Type B pancreatic cell (in vitro differentiated cells): ENCODE measurements around the gene CSNK1G2. TPM values are rescaled to one million over a fixed set of nuclear protein-coding genes. Genes with fewer than 3 reads are reported as not detected.

ENCODE experiments used
- DNase-seq: peaks from one replicate; pipeline ENCODE4 v3.0.0; 2021; ENCODE audit warnings: mixed read lengths; ENCODE audit not compliant: unreplicated experiment; ENCODE audit errors: extremely low spot score
- H3K27ac Mint-ChIP-seq: 2 replicates; pipeline ENCODE4 v1.8.0; 2021; ENCODE audit warnings: mild to moderate bottlenecking, mixed read lengths
- H3K27me3 Mint-ChIP-seq: 2 replicates; pipeline ENCODE4 v1.8.0; 2021; ENCODE audit warnings: mixed read lengths
- H3K36me3 Mint-ChIP-seq: 2 replicates; pipeline ENCODE4 v1.8.0; 2021; ENCODE audit warnings: mixed read lengths
- H3K4me1 Mint-ChIP-seq: one replicate; pipeline ENCODE4 v1.8.0; 2021; ENCODE audit warnings: mixed read lengths; ENCODE audit not compliant: unreplicated experiment
- H3K4me3 Mint-ChIP-seq: 2 replicates; pipeline ENCODE4 v1.8.0; 2021; ENCODE audit warnings: mild to moderate bottlenecking, mixed read lengths
- H3K9me3 Mint-ChIP-seq: 2 replicates; pipeline ENCODE4 v1.8.0; 2021; ENCODE audit warnings: mixed read lengths
- CTCF ChIP-seq: fragments of 200-600 bp; sonication (generic); conservative IDR thresholded peaks from 2 replicates; pipeline ENCODE4 v1.5.0; 2021; ENCODE audit warnings: antibody characterized with exemption, mild to moderate bottlenecking
- total RNA-seq: library from RNA; stranded (reverse); gene quantifications from 2 replicates; pipeline ENCODE4 v1.2.1, GENCODE V29; 2021; ENCODE audit warnings: low replicate concordance

Gene CSNK1G2
- total RNA-seq, 1 donor from 2014 or later = 71.6 TPM

- DNase-seq = no peak
- TF ChIP-seq CTCF = no peak
- H3K27me3 Mint-ChIP-seq = no peaks in the 10 kb centered on the region
- no peak overlapping the region for H3K4me3 Mint-ChIP-seq
- H3K9me3 Mint-ChIP-seq = no peaks in the 10 kb centered on the region
- H3K36me3 Mint-ChIP-seq = peaks cover 4% of the 10 kb centered on the region
- H3K27ac Mint-ChIP-seq = no peak overlapping the region
- peaks cover 4% of the 10 kb centered on the region for H3K4me1 Mint-ChIP-seq
Measured at GRCh38 chr19:1913781-1914577, 27.0 kb upstream of the CSNK1G2 start.

- TF ChIP-seq CTCF = no peak
- no peak overlapping the region for H3K4me3 Mint-ChIP-seq
- peaks cover 4% of the 10 kb centered on the region for H3K4me1 Mint-ChIP-seq
- H3K27me3 Mint-ChIP-seq = no peaks in the 10 kb centered on the region
- DNase-seq = no peak
- H3K36me3 Mint-ChIP-seq = peaks cover 4% of the 10 kb centered on the region
- no peaks in the 10 kb centered on the region for H3K9me3 Mint-ChIP-seq
- H3K27ac Mint-ChIP-seq = no peak overlapping the region
Measured at GRCh38 chr19:1914826-1915341, 26.1 kb upstream of the CSNK1G2 start.

- no peaks in the 10 kb centered on the region for H3K36me3 Mint-ChIP-seq
- no peaks in the 10 kb centered on the region for H3K27me3 Mint-ChIP-seq
- peak overlapping the region; percentile 56 for H3K27ac Mint-ChIP-seq
- no peak for TF ChIP-seq CTCF
- no peaks in the 10 kb centered on the region for H3K4me1 Mint-ChIP-seq
- no peak for DNase-seq
- H3K4me3 Mint-ChIP-seq = no peak overlapping the region
- no peaks in the 10 kb centered on the region for H3K9me3 Mint-ChIP-seq
Measured at GRCh38 chr19:1917146-1917545, 23.8 kb upstream of the CSNK1G2 start.

- no peak for DNase-seq
- H3K4me3 Mint-ChIP-seq = no peak overlapping the region
- no peak for TF ChIP-seq CTCF
Measured at GRCh38 chr19:1917926-1918325, 23.0 kb upstream of the CSNK1G2 start.

GRCh38 chr19:1918975-1919374 lies 22.0 kb upstream of the CSNK1G2 start:
- H3K36me3 Mint-ChIP-seq = no peaks in the 10 kb centered on the region
- H3K4me1 Mint-ChIP-seq = no peaks in the 10 kb centered on the region

More at GRCh38 chr19:1917926-1918325, 23.0 kb upstream of the CSNK1G2 start:
- no peaks in the 10 kb centered on the region for H3K9me3 Mint-ChIP-seq
- no peaks in the 10 kb centered on the region for H3K36me3 Mint-ChIP-seq
- H3K4me1 Mint-ChIP-seq = no peaks in the 10 kb centered on the region
- H3K27ac Mint-ChIP-seq = no peak overlapping the region
- no peaks in the 10 kb centered on the region for H3K27me3 Mint-ChIP-seq

More at GRCh38 chr19:1918975-1919374, 22.0 kb upstream of the CSNK1G2 start:
- no peak for TF ChIP-seq CTCF
- no peak overlapping the region for H3K27ac Mint-ChIP-seq
- H3K27me3 Mint-ChIP-seq = no peaks in the 10 kb centered on the region
- DNase-seq = no peak
- no peak overlapping the region for H3K4me3 Mint-ChIP-seq
- H3K9me3 Mint-ChIP-seq = no peaks in the 10 kb centered on the region
